ENCODE results near the gene DEF6.

Gene DEF6

GRCh38 chr6:35370785-35371493 lies 73.3 kb downstream of the DEF6 start:
- no peak for FAIRE-seq

More at GRCh38 chr6:35370785-35371493, 73.3 kb downstream of the DEF6 start:
- DNase-seq (ENCODE audit: low spot score): no peak

Measured in urothelium cell line (cell line).